Mucosa of descending colon (tissue), 3 donors: Measurements from ENCODE around the gene PLCB4. TPM values are rescaled to one million over a fixed set of nuclear protein-coding genes. Genes with fewer than 3 reads are reported as not detected.

Experiments
- ATAC-seq: fragments of 200-7000 bp; cut with Tn5 transposase; one replicate; pipeline ENCODE4 v1.9.1; 2020; ENCODE audit warnings: mild to moderate bottlenecking, moderate library complexity
- DNase-seq, 3 donors: peaks; one replicate each; pipeline ENCODE4 v3.0.0-alpha.2; 2020
- H3K36me3 ChIP-seq: fragments of 200-600 bp; one replicate; pipeline ENCODE4 v1.8.0; 2021; ENCODE audit warnings: low read depth, mild to moderate bottlenecking
- H3K4me1 ChIP-seq: fragments of 200-600 bp; one replicate; pipeline ENCODE4 v1.8.0; 2021; ENCODE audit warnings: low read depth, mild to moderate bottlenecking
- H3K4me3 ChIP-seq: fragments of 200-600 bp; one replicate; pipeline ENCODE4 v1.8.0; 2021; ENCODE audit warnings: mild to moderate bottlenecking
- H3K9me3 ChIP-seq: fragments of 200-600 bp; one replicate; pipeline ENCODE4 v1.8.0; 2021; ENCODE audit warnings: mild to moderate bottlenecking
- CTCF ChIP-seq: fragments of 200-600 bp; IDR thresholded peaks from one replicate; pipeline ENCODE4 v1.8.0; 2022; ENCODE audit warnings: antibody characterized with exemption, mild to moderate bottlenecking
- intact Hi-C, 2 donors: fragments of 100-400 bp; cut with DNase I in 1 of 2; cut with micrococcal nuclease in 1 of 2; formaldehyde crosslinking; loops; one replicate each; pipeline versions ENCODE4 v1.11.0 to v1.11.1; 2022; cut with DNase I, micrococcal nuclease
- total RNA-seq, 3 donors: library from RNA; stranded (reverse); fragmentation: NEBNext Ultra II Directional in 2 of 3; extraction: Animal tissue kit (Norgen Biotek cat#: 25700) in 2 of 3; gene quantifications; one replicate each; pipeline versions ENCODE4 v1.2.1 to v1.2.4, GENCODE V29; 2021 to 2023
- donor health status: DM: no; HTN: no; CAD: no; lungs with moderate emphysema.
- donor health status: DM: no; HTN: no; CAD: no.
- donor health status: DM: no; HTN: yes; CAD: no.

PLCB4 gene
- total RNA-seq, 3 donors from 2014 or later: 37.8 to 55.0 (median 51.2) TPM

DNA sequence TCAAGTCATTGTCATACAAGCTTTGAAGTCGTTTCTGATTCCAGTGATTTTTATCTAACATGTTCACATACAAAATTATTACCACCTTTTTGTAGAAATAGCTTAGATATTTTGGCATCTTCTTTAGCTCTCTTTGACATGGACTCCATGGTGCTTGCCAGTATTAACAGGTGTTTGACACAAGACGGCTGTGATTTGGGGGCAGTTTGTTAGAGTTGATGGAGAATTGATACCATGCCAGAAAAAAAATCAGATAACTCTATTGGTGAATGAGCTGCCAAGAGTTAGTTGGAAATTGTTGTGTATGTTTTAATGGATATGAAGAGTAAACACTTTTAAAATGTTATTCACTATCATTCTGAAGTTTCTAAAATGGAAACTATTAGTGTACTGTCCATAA lies 298.9 kb downstream of the PLCB4 start:
- H3K4me3 ChIP-seq: no peak overlapping the region
- ATAC-seq (no peak), DNase-seq (no peak)
- no peak for TF ChIP-seq CTCF
- H3K4me1 ChIP-seq: no peaks in the 10 kb centered on the region
- intact Hi-C loops: no loop called here
- H3K36me3 ChIP-seq: no peaks in the 10 kb centered on the region
- H3K9me3 ChIP-seq: no peaks in the 10 kb centered on the region

DNA sequence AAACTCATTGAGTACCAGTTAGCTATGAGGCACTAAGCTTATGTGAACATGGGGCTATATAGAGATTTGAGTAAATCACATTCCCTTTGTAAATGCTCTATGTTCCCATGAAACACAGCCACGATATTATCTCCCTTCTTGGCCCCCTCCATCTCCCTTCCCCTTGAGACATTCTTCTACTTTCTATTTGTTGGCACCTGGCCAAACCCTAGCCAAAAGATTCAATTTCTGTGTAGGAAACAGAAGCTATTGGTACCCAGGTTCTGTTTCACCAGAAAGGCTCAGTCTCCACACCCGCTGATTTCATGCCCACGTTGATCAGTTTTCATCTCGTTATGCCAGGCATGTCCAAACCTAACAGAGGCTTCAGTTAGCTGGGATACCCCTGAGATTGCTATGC lies 300.0 kb downstream of the PLCB4 start:
- H3K4me3 ChIP-seq: no peak overlapping the region
- H3K4me1 ChIP-seq: no peaks in the 10 kb centered on the region
- intact Hi-C loops: no loop called here
- TF ChIP-seq CTCF: no peak
- H3K36me3 ChIP-seq: no peaks in the 10 kb centered on the region
- ATAC-seq (no peak), DNase-seq (no peak)
- no peaks in the 10 kb centered on the region for H3K9me3 ChIP-seq

- no peaks in the 10 kb centered on the region for H3K4me1 ChIP-seq
- no peaks in the 10 kb centered on the region for H3K36me3 ChIP-seq
- ATAC-seq (no peak), DNase-seq (no peak)
- TF ChIP-seq CTCF: no peak
- H3K4me3 ChIP-seq: no peak overlapping the region
- no peaks in the 10 kb centered on the region for H3K9me3 ChIP-seq
- intact Hi-C loops: no loop called here
Observed at GRCh38 chr20:9369557-9369956, 300.7 kb downstream of the PLCB4 start.

DNA sequence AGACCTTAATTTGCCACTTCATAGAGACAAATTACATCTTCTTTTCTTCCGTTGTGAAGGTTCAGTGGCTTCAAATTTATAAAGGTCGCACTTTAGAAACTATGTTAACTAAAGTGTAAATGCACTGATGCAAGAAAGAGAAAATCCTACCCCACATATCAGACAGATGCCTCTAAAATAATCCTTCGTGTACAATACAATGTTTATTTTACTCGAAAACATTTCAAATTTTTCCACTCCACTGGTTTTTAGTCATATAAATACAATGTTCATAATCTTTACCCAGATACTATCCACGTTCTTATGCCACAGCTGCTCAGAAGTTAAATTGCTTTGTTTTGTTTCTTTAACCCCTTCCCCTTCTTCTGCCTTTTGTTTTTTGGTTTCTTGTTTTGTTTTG lies 305.2 kb downstream of the PLCB4 start:
- H3K9me3 ChIP-seq: no peaks in the 10 kb centered on the region
- ATAC-seq: no peak
- intact Hi-C loops: no loop called here

DNA sequence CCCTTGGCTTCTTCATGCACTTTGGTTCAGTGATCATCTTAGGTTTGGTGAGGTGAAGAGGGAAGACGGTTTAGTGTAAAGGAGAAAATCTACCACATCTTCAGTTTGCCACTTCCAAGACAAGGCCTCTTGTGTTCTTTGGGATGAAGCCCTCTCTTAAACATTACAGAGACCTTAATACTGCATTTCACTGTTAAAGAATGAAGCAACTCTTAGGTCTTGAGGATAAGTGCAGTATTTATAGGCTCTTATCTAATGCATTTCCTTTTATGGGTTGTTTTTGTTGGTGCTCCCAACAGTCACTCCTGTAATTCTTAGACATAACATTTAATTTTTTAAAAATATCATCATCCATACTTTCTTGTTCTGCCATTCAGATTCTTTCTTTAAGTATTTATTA lies 305.6 kb downstream of the PLCB4 start:
- intact Hi-C loops: no loop called here
- Histone ChIP-seq H3K4me1 (no peaks in the 10 kb centered on the region), H3K4me3 (no peak overlapping the region), H3K36me3 (no peaks in the 10 kb centered on the region), H3K9me3 (no peaks in the 10 kb centered on the region)
- DNase-seq: no peak
- no peak for TF ChIP-seq CTCF
- no peak for ATAC-seq

More for the DNA sequence above, 305.2 kb downstream of the PLCB4 start:
- no peak for DNase-seq
- H3K4me3 ChIP-seq: no peak overlapping the region
- no peaks in the 10 kb centered on the region for H3K4me1 ChIP-seq
- no peak for TF ChIP-seq CTCF
- H3K36me3 ChIP-seq: no peaks in the 10 kb centered on the region

DNA sequence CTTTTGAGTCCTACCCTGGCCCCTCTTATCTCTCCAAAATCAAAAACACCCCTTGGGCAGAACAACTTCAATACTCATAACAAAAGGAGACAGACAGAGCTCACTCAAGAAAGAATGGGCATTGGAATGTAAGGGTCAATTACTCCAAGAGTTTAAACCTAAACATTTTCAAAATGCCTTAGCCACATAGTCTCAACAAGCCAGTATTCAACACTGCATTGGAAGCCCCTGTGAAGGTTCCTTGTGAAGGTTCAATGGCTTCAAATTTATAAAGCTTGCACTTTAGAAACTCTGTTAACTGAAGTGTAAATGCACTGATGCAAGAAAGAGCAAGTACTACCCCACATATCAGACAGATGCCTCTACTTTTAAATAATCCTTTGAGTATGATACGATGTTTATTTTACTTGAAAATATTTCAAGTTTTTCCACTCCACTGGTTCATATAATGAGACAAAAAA lies 306.4 kb downstream of the PLCB4 start:
- ATAC-seq (no peak), DNase-seq (no peak)
- no peaks in the 10 kb centered on the region for H3K36me3 ChIP-seq
- no peak overlapping the region for H3K4me3 ChIP-seq
- no peaks in the 10 kb centered on the region for H3K4me1 ChIP-seq
- H3K9me3 ChIP-seq: no peaks in the 10 kb centered on the region
- intact Hi-C loops: no loop called here
- TF ChIP-seq CTCF: no peak
